Heart left ventricle (tissue), 16 donors: ENCODE measurements around the gene ZNF775. TPM values are rescaled to one million over a fixed set of nuclear protein-coding genes. Genes with fewer than 3 reads are reported as not detected.

Experiments used
- ATAC-seq, 4 donors: fragments of 200-7000 bp; cut with Tn5 transposase; one replicate each; pipeline ENCODE4 v1.9.1; 2020 to 2022; ENCODE audit warnings: moderate library complexity in 4 of 4, mild to moderate bottlenecking in 3 of 4, moderate number of reproducible peaks in 1 of 4
- DNase-seq, 5 donors: peaks; one replicate each; pipeline ENCODE4 v3.0.0-alpha.2; 2020
- H3K27ac ChIP-seq, 12 donors: fragments of 200-600 bp; sonication (generic) in 4 of 12; one replicate each; pipeline versions ENCODE4 v1.5.0 to v1.8.0; 2016 to 2022; ENCODE audit warnings: mild to moderate bottlenecking in 2 of 12
- H3K27me3 ChIP-seq, 9 donors: fragments of 200-600 bp; sonication (generic) in 2 of 9; one replicate each; pipeline versions ENCODE4 v1.5.1 to v1.8.0; 2016 to 2022; ENCODE audit warnings: mild to moderate bottlenecking in 3 of 9
- H3K36me3 ChIP-seq, 9 donors: fragments of 200-600 bp; sonication (generic) in 2 of 9; one replicate each; pipeline versions ENCODE4 v1.5.0 to v1.8.0; 2018 to 2022; ENCODE audit warnings: mild to moderate bottlenecking in 2 of 9
- H3K4me1 ChIP-seq, 12 donors: fragments of 200-600 bp; sonication (generic) in 4 of 12; one replicate each; pipeline versions ENCODE4 v1.5.0 to v1.8.0; 2016 to 2022; ENCODE audit warnings: mild to moderate bottlenecking in 3 of 12
- H3K4me3 ChIP-seq, 12 donors: fragments of 200-600 bp; sonication (generic) in 4 of 12; one replicate each; pipeline versions ENCODE4 v1.5.0 to v1.8.0; 2017 to 2022; ENCODE audit warnings: mild to moderate bottlenecking in 9 of 12, moderate library complexity in 4 of 12
- H3K9me3 ChIP-seq, 12 donors: fragments of 200-600 bp; sonication (generic) in 4 of 12; one replicate each; pipeline versions ENCODE4 v1.5.0 to v1.8.0; 2016 to 2022; ENCODE audit warnings: mild to moderate bottlenecking in 1 of 12
- CTCF ChIP-seq, 12 donors: fragments of 200-600 bp; sonication (generic) in 4 of 12; IDR thresholded peaks; one replicate each; pipeline versions ENCODE4 v1.5.0 to v1.8.0; 2018 to 2022; ENCODE audit warnings: antibody characterized with exemption in 12 of 12, mild to moderate bottlenecking in 5 of 12
- POLR2A ChIP-seq, 2 donors: fragments of 450-650 bp; IDR thresholded peaks; one replicate each; pipeline ENCODE4 v1.6.1; 2017; ENCODE audit warnings: antibody characterized with exemption in 2 of 2, mild to moderate bottlenecking in 2 of 2, moderate library complexity in 2 of 2
- WGBS, 4 donors: extraction: QIAGEN DNeasy Blood & Tissue Kit in 2 of 4; methylation state at CpG; one replicate each; pipeline versions ENCODE4 v1.1.5 to v1.1.7; 2013 to 2018; 5-methylcytosine and 5-hydroxymethylcytosine counted together
- intact Hi-C, 10 donors: fragments of 100-400 bp; cut with DNase I; formaldehyde crosslinking; loops; one replicate each; pipeline versions ENCODE4 v1.11.1 to v1.14.2; 2022
- polyA plus RNA-seq, 2 donors: library from polyadenylated mRNA; stranded (reverse); fragments of 200-250 nt; gene quantifications; one replicate each; pipeline ENCODE4 v1.2.3, GENCODE V29; 2013
- total RNA-seq, 9 donors: library from RNA; depleted of rRNA in 2 of 9; stranded (reverse); fragments of >200 nt in 2 of 9; fragmentation: NEBNext Ultra II Directional in 3 of 9; extraction: Animal tissue kit (Norgen Biotek cat#: 25700) in 3 of 9; gene quantifications; one replicate each; pipeline versions ENCODE4 v1.1.0 to v1.2.4, GENCODE V29; 2016 to 2023
- donor health status: ischemic (EF 13 %, LVEDD 7.1; RV severe dilation, severe dysfunction).
- donor health status: healthy with polysubstance abuse.
- donor health status: DM: no; HTN: yes; CAD: no.
- donor health status: DM: no; HTN: no; CAD: no.
- donor health status: ischemic (EF 25% LVEDD 6.9; RV normal size, moderate dysfunction).
- donor health status: ischemic (EF 25% LVEDD 5.7; RV mildly dilated, moderate dysfunction).
- donor health status: healthy.
- donor health status: DM: yes; HTN: yes; CAD: no.
- donor health status: ischemic (EF 35%, LVEDD 5.7; RV mildly dilated, moderate dysfunction).
- donor health status: nonischemic (EF 11% LVEDD 7.7; RV severe dilation, severe dysfunction).
- donor health status: DM: yes; HTN: yes; CAD: no.
- donor health status: PGD.
- donor health status: ischemic (EF 29% LVEDD 5.4; RV normal size, mild dysfunction).
- donor health status: nonischemic (EF 23%, LVEDD 6.1; RV moderate dilation, normal function).

The ZNF775 gene
- total and polyA plus RNA-seq, 11 donors, result 1.8 to 5.0 (median 3.3) TPM

GRCh38 chr7:150372271-150373048 lies 6.7 kb upstream of the ZNF775 start:
- Histone ChIP-seq H3K9me3 (no peaks in the 10 kb centered on the region), H3K4me1 (peaks cover 2 to 53% (median 33%) of the 10 kb centered on the region in 12 donors), H3K4me3 (no peak overlapping the region), H3K36me3 (peaks cover 0 to 47% (median 41%) of the 10 kb centered on the region in 9 donors), H3K27me3 (no peaks in the 10 kb centered on the region), H3K27ac (peak overlapping the region in 5 of 12 donors; percentile 37 to 64 (median 45))
- DNase-seq (no peak), ATAC-seq (no peak)
- WGBS, 4 donors, result 80 to 86% (median 83%) methylated on average over 69 to 79 of the region's 79 CpGs
- intact Hi-C loops, result loop anchor here in 1 of 10 donors (5.0 kb wide), 1 partner anchor 35 kb away; a partner anchor contains a TSS
- TF ChIP-seq CTCF (IDR thresholded peaks at IDR 0.05) (no peak), POLR2A (IDR thresholded peaks at IDR 0.05) (no peak)

DNA sequence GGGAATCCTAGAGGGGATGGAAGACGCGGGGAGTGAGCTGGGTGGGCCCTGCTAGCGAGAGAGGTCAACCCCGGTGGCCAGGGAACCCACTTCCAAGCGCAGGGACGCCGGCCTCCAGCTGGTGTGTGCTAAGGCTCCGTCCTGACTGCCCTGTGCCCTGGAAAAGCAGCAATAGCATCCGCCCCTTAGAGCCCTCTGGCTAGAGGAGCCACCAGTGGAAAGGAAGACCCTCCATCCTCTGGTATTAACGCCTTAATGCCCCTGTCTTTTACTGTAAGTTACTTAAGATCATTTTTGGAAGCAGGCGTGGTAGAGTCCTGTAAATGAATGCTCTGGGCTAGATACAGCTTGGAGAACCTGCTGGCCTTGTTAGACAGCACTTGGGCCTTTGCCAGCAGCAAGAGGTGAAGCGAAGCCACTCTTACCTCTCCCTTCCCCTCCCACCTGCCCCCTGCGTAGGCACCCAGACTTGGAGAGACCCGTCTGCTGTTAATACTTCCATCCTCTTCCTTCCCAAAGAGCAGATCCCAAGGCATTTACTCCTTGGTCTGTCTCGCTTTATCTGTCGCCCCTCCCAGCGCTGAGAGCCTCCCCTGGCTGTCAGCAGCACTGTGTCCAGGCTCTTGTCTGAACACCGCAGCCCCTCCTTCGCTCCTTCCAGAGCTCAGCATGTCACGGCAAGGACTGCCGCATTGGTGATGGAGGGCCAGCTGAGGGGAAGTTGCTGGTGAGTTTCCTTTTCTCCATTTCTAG lies 5.9 kb upstream of the ZNF775 start:
- Histone ChIP-seq H3K4me1 (peaks cover 2 to 51% (median 33%) of the 10 kb centered on the region in 12 donors), H3K9me3 (no peaks in the 10 kb centered on the region), H3K4me3 (no peak overlapping the region), H3K36me3 (peaks cover 0 to 47% (median 41%) of the 10 kb centered on the region in 9 donors), H3K27me3 (no peaks in the 10 kb centered on the region), H3K27ac (peak overlapping the region in 6 of 12 donors; percentile 11 to 64 (median 44))
- no peak for TF ChIP-seq CTCF (IDR thresholded peaks at IDR 0.05)
- TF ChIP-seq POLR2A (IDR thresholded peaks at IDR 0.05), result no peak
- intact Hi-C loops, result loop anchor here in 1 of 10 donors (5.0 kb wide), 1 partner anchor 34 kb away; a partner anchor contains a TSS
- 57 to 73% (median 67%) methylated on average over 20 to 21 of the region's 21 CpGs for WGBS, 4 donors
- no peak for DNase-seq
- ATAC-seq, result peak in 2 of 4 donors; percentile 15 to 27

DNA sequence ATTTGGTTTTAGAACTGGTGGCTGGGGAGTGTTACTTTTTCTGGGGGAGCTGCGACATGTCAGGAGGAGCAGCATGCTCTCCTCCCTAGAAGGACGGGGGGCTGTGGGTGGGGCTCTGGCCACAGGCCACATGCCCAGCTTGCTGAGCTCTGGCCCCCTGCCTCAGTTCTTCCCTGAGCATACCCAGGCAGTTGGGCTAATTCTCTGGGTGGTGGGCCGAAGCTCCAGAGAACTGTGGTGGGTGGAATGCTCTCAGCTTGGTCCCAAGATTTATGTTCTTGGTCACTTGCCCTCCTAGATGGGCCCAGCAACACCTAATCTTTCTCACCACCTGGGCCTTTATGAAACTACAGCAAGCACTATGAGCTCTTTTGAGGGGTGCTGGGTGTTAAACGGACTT lies 5.1 kb upstream of the ZNF775 start:
- Histone ChIP-seq H3K4me1 (peaks cover 2 to 54% (median 35%) of the 10 kb centered on the region in 12 donors), H3K4me3 (no peak overlapping the region), H3K27ac (peak overlapping the region in 3 of 12 donors; percentile 11 to 64 (median 45)), H3K36me3 (peaks cover 0 to 47% (median 41%) of the 10 kb centered on the region in 9 donors), H3K9me3 (no peaks in the 10 kb centered on the region), H3K27me3 (no peaks in the 10 kb centered on the region)
- intact Hi-C loops, result loop anchor here in 1 of 10 donors (5.0 kb wide), 1 partner anchor 33 kb away; a partner anchor contains a TSS
- TF ChIP-seq POLR2A (IDR thresholded peaks at IDR 0.05) (no peak), CTCF (IDR thresholded peaks at IDR 0.05) (no peak)
- no peak for ATAC-seq
- WGBS, 4 donors, result 74 to 85% (median 77%) methylated on average over 3 to 4 of the region's 4 CpGs
- no peak for DNase-seq

DNA sequence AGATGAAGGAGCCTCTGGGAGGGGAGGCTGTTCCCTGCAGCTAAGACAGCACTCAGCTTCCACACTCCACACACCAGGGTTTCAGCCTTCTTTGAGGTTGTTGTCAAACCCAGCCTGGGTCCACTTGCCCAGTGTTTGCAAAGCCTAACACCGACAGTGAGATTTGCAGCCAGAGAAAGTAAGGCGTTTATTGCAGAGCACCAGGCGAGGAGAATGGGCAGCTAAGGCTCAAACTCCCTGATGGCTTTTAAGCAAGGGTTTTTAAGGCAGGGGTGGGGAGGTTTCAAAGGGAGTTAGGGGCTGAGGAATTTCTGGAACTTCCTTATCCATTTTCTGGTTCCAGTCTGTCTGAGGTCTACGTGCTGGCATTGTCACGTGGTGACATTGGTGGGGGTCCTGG lies 4.7 kb upstream of the ZNF775 start:
- H3K27me3 ChIP-seq, result no peaks in the 10 kb centered on the region
- H3K4me1 ChIP-seq, result peaks cover 2 to 52% (median 34%) of the 10 kb centered on the region in 12 donors
- 82 to 87% (median 84%) methylated on average over 5 of the region's 5 CpGs for WGBS, 4 donors
- intact Hi-C loops, result loop anchor here in 1 of 10 donors (5.0 kb wide), 1 partner anchor 33 kb away; a partner anchor contains a TSS
- H3K9me3 ChIP-seq, result no peaks in the 10 kb centered on the region
- peaks cover 0 to 47% (median 41%) of the 10 kb centered on the region in 9 donors for H3K36me3 ChIP-seq
- DNase-seq (no peak), ATAC-seq (no peak)
- peak overlapping the region in 1 of 12 donors; percentile 64 for H3K27ac ChIP-seq
- TF ChIP-seq POLR2A (IDR thresholded peaks at IDR 0.05) (no peak), CTCF (IDR thresholded peaks at IDR 0.05) (no peak)
- no peak overlapping the region for H3K4me3 ChIP-seq
